B cell (primary cell): ENCODE measurements around the gene ARSJ.

ENCODE experiments used
- CTCF ChIP-seq: fragments of 200-600 bp; IDR thresholded peaks from one replicate; pipeline ENCODE4 v1.8.0; 2022; ENCODE audit warnings: antibody characterized with exemption, mild to moderate bottlenecking
- EZH2 ChIP-seq: IDR thresholded peaks from 2 replicates; pipeline ENCODE4 v1.6.1; 2012; ENCODE audit warnings: borderline replicate concordance, low read depth, mild to moderate bottlenecking, moderate library complexity, low read length; ENCODE audit not compliant: insufficient read depth, poor library complexity, severe bottlenecking

- no peak for TF ChIP-seq CTCF
- TF ChIP-seq EZH2, result no peak
Observed at GRCh38 chr4:113904877-113905276, 74.6 kb downstream of the ARSJ start.
